GM18858 (cell line): ENCODE data around the gene SCO2.
A peak's percentile ranks its signal among the peaks of the same experiment; 100 is the strongest.

Source experiments
- ATAC-seq: cut with Tn5 transposase; IDR thresholded peaks from one replicate; pipeline ENCODE4 v1.9.1; 2021; ENCODE audit not compliant: unreplicated experiment

Gene SCO2

GRCh38 chr22:50525104-50525857 lies at the start of gene SCO2:
SCO2 (minus strand) TSS chr22:50525598; CDS start chr22:50524411, 1,187 bp downstream.
- ATAC-seq = peak; percentile 34

- ATAC-seq = no peak
Observed at GRCh38 chr22:50574383-50574755, 49.0 kb upstream of the SCO2 start.

- no peak for ATAC-seq
Observed at GRCh38 chr22:50573491-50574382, 48.3 kb upstream of the SCO2 start.

GRCh38 chr22:50572965-50573364 lies 47.6 kb upstream of the SCO2 start:
- ATAC-seq = no peak

GRCh38 chr22:50571264-50572175 lies 46.1 kb upstream of the SCO2 start:
- no peak for ATAC-seq

- no peak for ATAC-seq
Observed at GRCh38 chr22:50570861-50571260, 45.5 kb upstream of the SCO2 start.

- no peak for ATAC-seq
Observed at GRCh38 chr22:50569896-50570535, 44.6 kb upstream of the SCO2 start.

GRCh38 chr22:50569041-50569459 lies 43.7 kb upstream of the SCO2 start:
- no peak for ATAC-seq

GRCh38 chr22:50568626-50569025 lies 43.2 kb upstream of the SCO2 start:
- no peak for ATAC-seq

GRCh38 chr22:50567721-50568252 lies 42.4 kb upstream of the SCO2 start:
- ATAC-seq = no peak

- ATAC-seq = no peak
Observed at GRCh38 chr22:50564289-50564688, 38.9 kb upstream of the SCO2 start.

GRCh38 chr22:50563413-50564160 lies 38.2 kb upstream of the SCO2 start:
- ATAC-seq = no peak

GRCh38 chr22:50562523-50563412 lies 37.4 kb upstream of the SCO2 start, which contains the start of gene SYCE3:
SYCE3 (minus strand) TSS chr22:50562919; CDS start chr22:50556405, 6,514 bp downstream.
- peak; percentile 67 for ATAC-seq

GRCh38 chr22:50561401-50562358 lies 36.3 kb upstream of the SCO2 start:
- ATAC-seq = no peak

- ATAC-seq = no peak
Observed at GRCh38 chr22:50560034-50560433, 34.6 kb upstream of the SCO2 start.

- no peak for ATAC-seq
Observed at GRCh38 chr22:50556703-50557102, 31.3 kb upstream of the SCO2 start.

GRCh38 chr22:50553310-50553709 lies 27.9 kb upstream of the SCO2 start:
- no peak for ATAC-seq
